Thymus (tissue), 11 donors: ENCODE results near the gene PCNA. TPM values are rescaled to one million over a fixed set of nuclear protein-coding genes. Genes with fewer than 3 reads are reported as not detected.
"Not testable (repeated sequence)": the region's sequence is repeated elsewhere in the genome, so short reads cannot be mapped to it uniquely, and the experiment has no call there.

Source experiments
- DNase-seq, 9 donors: peaks; one replicate each; pipeline ENCODE4 v3.0.0-alpha.2; 2013; ENCODE audit warnings: low spot score in 9 of 9, low read depth in 6 of 9, missing footprints in 1 of 9
- H3K27ac ChIP-seq, 2 donors: one replicate each; pipeline ENCODE4 v1.5.1; 2013; ENCODE audit warnings: control low read depth in 1 of 2, low read depth in 1 of 2, low read length in 1 of 2, mild to moderate bottlenecking in 1 of 2, moderate library complexity in 1 of 2
- H3K27me3 ChIP-seq, 2 donors: one replicate each; pipeline ENCODE4 v1.5.1; 2013; ENCODE audit warnings: low read length in 1 of 2; ENCODE audit not compliant: control insufficient read depth in 2 of 2, insufficient read depth in 1 of 2
- H3K36me3 ChIP-seq, 2 donors: one replicate each; pipeline ENCODE4 v1.5.1; 2013; ENCODE audit warnings: low read length in 1 of 2, mild to moderate bottlenecking in 1 of 2, moderate library complexity in 1 of 2; ENCODE audit not compliant: control insufficient read depth in 2 of 2, insufficient read depth in 2 of 2
- H3K4me1 ChIP-seq, 2 donors: one replicate each; pipeline ENCODE4 v1.5.1; 2013; ENCODE audit warnings: low read length in 2 of 2; ENCODE audit not compliant: control insufficient read depth in 2 of 2, insufficient read depth in 2 of 2
- H3K4me3 ChIP-seq, 2 donors: one replicate each; pipeline ENCODE4 v1.5.1; 2013; ENCODE audit warnings: low read length in 2 of 2, control low read depth in 1 of 2, mild to moderate bottlenecking in 1 of 2
- H3K9me3 ChIP-seq, 2 donors: one replicate each; pipeline ENCODE4 v1.5.1; 2013; ENCODE audit warnings: low read length in 1 of 2, mild to moderate bottlenecking in 1 of 2; ENCODE audit not compliant: control insufficient read depth in 2 of 2, insufficient read depth in 1 of 2
- WGBS: extraction: QIAGEN DNeasy Blood & Tissue Kit; methylation state at CpG from one replicate; pipeline ENCODE4 v1.1.7; 2013; 5-methylcytosine and 5-hydroxymethylcytosine counted together
- polyA plus RNA-seq: library from polyadenylated mRNA; stranded (reverse); fragments of 200-250 nt; gene quantifications from one replicate; pipeline ENCODE4 v1.2.3, GENCODE V29; 2013
- total RNA-seq: library from RNA; stranded (reverse); fragments of 120-200 nt; gene quantifications from one replicate; pipeline ENCODE4 v1.2.4, GENCODE V29; 2013
- donor health status: healthy.

The PCNA gene
- total and polyA plus RNA-seq, 2 donors: 75.4 to 330 TPM

GRCh38 chr20:5078399-5078958 lies 41.3 kb downstream of the PCNA start:
- Histone ChIP-seq H3K4me1 (peaks cover 7 to 23% of the 10 kb centered on the region in 2 donors), H3K36me3 (no peaks in the 10 kb centered on the region), H3K9me3 (no peaks in the 10 kb centered on the region), H3K27ac (peak overlapping the region; percentile 90 to 95), H3K27me3 (no peaks in the 10 kb centered on the region), H3K4me3 (peak overlapping the region; percentile 44 to 50)
- peak in 8 of 9 donors; percentile 55 to 93 (median 78) for DNase-seq
- WGBS: 7% methylated on average over 11 of the region's 11 CpGs

- 60% methylated on average over 4 of the region's 4 CpGs for WGBS
These were observed 41.9 kb downstream of the PCNA start for GRCh38 chr20:5077761-5078387.

GRCh38 chr20:5076913-5077312 lies 42.8 kb downstream of the PCNA start:
- WGBS: 98% methylated on average over 2 of the region's 2 CpGs
- H3K4me3 ChIP-seq, H3K36me3 ChIP-seq, H3K9me3 ChIP-seq, H3K27me3 ChIP-seq, DNase-seq, H3K27ac ChIP-seq: not testable (repeated sequence)
- peaks cover 7 to 23% of the 10 kb centered on the region in 2 donors for H3K4me1 ChIP-seq

More at GRCh38 chr20:5077761-5078387, 41.9 kb downstream of the PCNA start:
- Histone ChIP-seq H3K4me1 (peaks cover 7 to 23% of the 10 kb centered on the region in 2 donors), H3K36me3 (no peaks in the 10 kb centered on the region), H3K4me3 (peak overlapping the region; percentile 44 to 50), H3K27ac (peak overlapping the region; percentile 90 to 95), H3K27me3 (no peaks in the 10 kb centered on the region), H3K9me3 (no peaks in the 10 kb centered on the region)
- DNase-seq: peak in 4 of 9 donors; percentile 6 to 26 (median 16)

- Histone ChIP-seq H3K27me3 (no peaks in the 10 kb centered on the region), H3K27ac (no peak overlapping the region), H3K4me1 (peaks cover 7 to 19% of the 10 kb centered on the region in 2 donors), H3K9me3 (no peaks in the 10 kb centered on the region), H3K4me3 (no peak overlapping the region), H3K36me3 (no peaks in the 10 kb centered on the region)
- no peak for DNase-seq
- WGBS: 93% methylated on average over 3 of the region's 3 CpGs
These were observed 45.5 kb downstream of the PCNA start for GRCh38 chr20:5074232-5074674.

- peak overlapping the region in 1 of 2 donors; percentile 25 for H3K27ac ChIP-seq
- H3K9me3 ChIP-seq: no peaks in the 10 kb centered on the region
- peak in 2 of 9 donors; percentile 8 to 29 for DNase-seq
- H3K4me1 ChIP-seq: peaks cover 4 to 14% of the 10 kb centered on the region in 2 donors
- H3K27me3 ChIP-seq: no peaks in the 10 kb centered on the region
- WGBS: 96% methylated on average over 4 of the region's 4 CpGs
- no peaks in the 10 kb centered on the region for H3K36me3 ChIP-seq
- H3K4me3 ChIP-seq: no peak overlapping the region
These were observed 46.0 kb downstream of the PCNA start for GRCh38 chr20:5073660-5074231.

DNA sequence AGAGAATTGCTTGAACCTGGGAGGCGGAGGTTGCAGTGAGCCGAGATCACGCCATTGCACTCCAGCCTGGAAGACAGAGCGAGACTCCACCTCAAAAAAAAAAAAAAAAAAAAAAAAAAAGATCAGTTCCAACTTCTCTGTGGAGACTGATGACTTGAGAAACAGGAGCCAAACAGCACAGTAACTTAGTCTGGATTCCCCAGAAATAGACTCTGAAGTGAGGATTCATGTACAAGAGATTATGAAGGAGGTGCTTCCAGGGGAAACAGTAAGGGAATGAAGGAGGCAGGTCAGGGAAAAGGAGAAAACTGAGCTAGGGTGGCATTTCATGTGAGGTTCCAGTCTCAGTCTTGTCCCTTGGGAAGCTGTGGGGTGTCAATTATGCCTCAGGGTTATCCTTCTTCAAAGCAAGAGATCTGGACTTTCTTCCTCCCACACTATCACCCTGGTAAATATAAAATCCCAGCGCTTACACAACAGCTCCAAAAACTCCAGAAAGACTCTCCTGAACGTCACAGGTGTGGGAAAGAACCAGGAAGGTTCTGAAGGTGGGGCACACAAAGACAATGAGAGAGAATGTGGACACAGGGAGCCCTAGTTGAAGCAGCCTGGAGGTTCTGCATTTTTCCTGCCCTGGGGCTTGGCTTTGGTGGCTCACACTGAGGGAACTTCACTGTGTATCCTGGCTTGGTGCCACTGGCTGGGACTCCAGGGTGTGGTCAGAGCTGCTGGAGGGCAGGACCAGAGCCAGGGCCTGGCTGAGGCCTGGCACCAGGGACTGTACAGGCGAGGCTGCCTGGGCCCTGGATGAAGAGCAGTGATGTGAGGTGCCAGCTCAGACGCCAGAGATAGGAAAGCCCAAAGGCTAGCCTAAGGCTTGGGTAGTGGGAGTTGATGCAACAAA lies 46.8 kb downstream of the PCNA start:
- Histone ChIP-seq H3K36me3 (no peaks in the 10 kb centered on the region), H3K9me3 (no peaks in the 10 kb centered on the region), H3K4me1 (peaks cover 0 to 7% of the 10 kb centered on the region in 2 donors), H3K27ac (peak overlapping the region in 1 of 2 donors; percentile 25), H3K27me3 (no peaks in the 10 kb centered on the region), H3K4me3 (no peak overlapping the region)
- 95% methylated on average over 8 of the region's 8 CpGs for WGBS
- DNase-seq: no peak

DNA sequence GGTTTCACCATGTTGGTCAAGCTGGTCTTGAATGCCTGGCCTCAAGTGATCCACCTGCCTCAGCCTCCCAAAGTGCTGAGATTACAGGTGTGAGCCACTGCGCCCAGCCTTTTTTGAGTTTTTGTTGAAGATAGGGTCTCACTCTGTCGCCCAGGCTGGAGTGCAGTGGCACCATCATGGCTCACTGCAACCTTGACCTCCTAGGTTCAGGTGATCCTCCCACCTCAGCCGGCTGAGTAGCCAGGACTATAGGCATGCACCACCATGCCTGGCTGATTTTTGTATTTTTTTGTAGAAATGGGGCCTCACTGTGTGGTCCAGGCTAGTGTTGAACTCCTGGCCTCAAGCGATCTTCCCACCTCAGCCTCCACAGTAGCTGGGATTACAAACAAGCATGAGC lies 47.8 kb downstream of the PCNA start:
- not testable (repeated sequence) for H3K4me1 ChIP-seq, DNase-seq, H3K27ac ChIP-seq, H3K36me3 ChIP-seq, H3K27me3 ChIP-seq, H3K4me3 ChIP-seq, H3K9me3 ChIP-seq
- 100% methylated on average over 4 of the region's 4 CpGs for WGBS

- no peak overlapping the region for H3K27ac ChIP-seq
- no peak for DNase-seq
- H3K4me3 ChIP-seq: no peak overlapping the region
- H3K9me3 ChIP-seq: no peaks in the 10 kb centered on the region
- 99% methylated on average over 4 of the region's 4 CpGs for WGBS
- no peaks in the 10 kb centered on the region for H3K27me3 ChIP-seq
- H3K4me1 ChIP-seq: peaks cover 0 to 4% of the 10 kb centered on the region in 2 donors
- H3K36me3 ChIP-seq: no peaks in the 10 kb centered on the region
These were observed 49.2 kb downstream of the PCNA start for GRCh38 chr20:5070570-5070969.
